ENCODE results near the gene BMP7. TPM values are rescaled to one million over a fixed set of nuclear protein-coding genes. Genes with fewer than 3 reads are reported as not detected.

The BMP7 gene
- total and polyA plus RNA-seq, 2 experiments from 2014 or later: 15.9 to 22.8 TPM

GRCh38 chr20:57275334-57275733 is 8.9 kb upstream of the BMP7 start (continued):
- TF ChIP-seq ZNF462 (CRISPR knock-in tag; IDR thresholded peaks at IDR 0.05) (no peak), ZNF331 (CRISPR knock-in tag; IDR thresholded peaks at IDR 0.05; ENCODE audit: low read depth) (no peak), JUNB (IDR thresholded peaks at IDR 0.05; ENCODE audit: unreplicated experiment) (no peak), ETS1 (IDR thresholded peaks at IDR 0.05) (no peak), ZNF114 (CRISPR knock-in tag; IDR thresholded peaks at IDR 0.05) (no peak), CTCF (conservative IDR thresholded peaks at IDR 0.05; ENCODE audit: low read depth in 2 of 2) (no peak), EZH2 (IDR thresholded peaks at IDR 0.05; ENCODE audit: low read depth, unreplicated experiment) (no peak), NANOG (IDR thresholded peaks at IDR 0.05; ENCODE audit: borderline replicate concordance) (no peak), STAT1 (IDR thresholded peaks at IDR 0.05; ENCODE audit: unreplicated experiment) (no peak), CREB1 (CRISPR knock-in tag; IDR thresholded peaks at IDR 0.05; ENCODE audit: low read depth) (no peak)

Measured in GM23338 (cell line).